C1 segment of cervical spinal cord (tissue), 14 donors: ENCODE results near the gene GMPS.

Source experiments
- DNase-seq, 14 donors: peaks; one replicate each; lab custom pipeline; 2025; lab: John Stamatoyannopoulos, UW

Gene GMPS

GRCh38 chr3:155991847-155992246, 121.4 kb downstream of the GMPS start:
- no peak for DNase-seq
